CD14-positive monocyte (primary cell): Measurements from ENCODE around the gene HSPG2. TPM values are rescaled to one million over a fixed set of nuclear protein-coding genes. Genes with fewer than 3 reads are reported as not detected.

ENCODE experiments used
- DNase-seq, 3 donors: peaks; one replicate each; pipeline ENCODE4 v3.0.0-alpha.2; 2011 to 2022
- H2AFZ ChIP-seq: 2 replicates; pipeline ENCODE4 v1.6.0; 2012; ENCODE audit warnings: mild to moderate bottlenecking, low read depth, low read length, inconsistent platforms; ENCODE audit not compliant: insufficient read depth, poor library complexity, severe bottlenecking
- H3K27ac ChIP-seq, 2 donors: 1 replicate in 1 of 2; 2 replicates in 1 of 2; pipeline ENCODE4 v1.5.1; 2012 to 2013; ENCODE audit warnings: low read length in 2 of 2, control low read depth in 1 of 2, inconsistent platforms in 1 of 2, low read depth in 1 of 2, mild to moderate bottlenecking in 1 of 2
- H3K27me3 ChIP-seq, 2 donors: one replicate each; pipeline versions ENCODE4 v1.6.0 to v1.6.1; 2011 to 2013; ENCODE audit warnings: low read length in 2 of 2; ENCODE audit not compliant: control insufficient read depth in 2 of 2, insufficient read depth in 2 of 2
- H3K36me3 ChIP-seq, 2 donors: replicated peaks in 1 of 2; 1 replicate in 1 of 2; 2 replicates in 1 of 2; pipeline versions ENCODE4 v1.5.1 to v1.6.1; 2012 to 2013; ENCODE audit warnings: low read length in 2 of 2, control low read depth in 1 of 2, inconsistent platforms in 1 of 2, mild to moderate bottlenecking in 1 of 2; ENCODE audit not compliant: insufficient read depth in 2 of 2, control insufficient read depth in 1 of 2
- H3K4me1 ChIP-seq, 2 donors: 1 replicate in 1 of 2; 2 replicates in 1 of 2; pipeline versions ENCODE4 v1.5.1 to v1.6.1; 2012 to 2013; ENCODE audit warnings: low read length in 2 of 2, control low read depth in 1 of 2, inconsistent platforms in 1 of 2, mild to moderate bottlenecking in 1 of 2, moderate library complexity in 1 of 2; ENCODE audit not compliant: insufficient read depth in 2 of 2, control insufficient read depth in 1 of 2
- H3K4me2 ChIP-seq: replicated peaks from 2 replicates; pipeline ENCODE3; 2012; ENCODE audit warnings: low read length, moderate library complexity, mild to moderate bottlenecking; ENCODE audit not compliant: poor library complexity, severe bottlenecking; ENCODE audit errors: extremely low read depth
- H3K4me3 ChIP-seq, 3 experiments: fragments of 200-600 bp in 1 of 3; sonication (generic) in 1 of 3; replicated peaks in 1 of 3; 1 replicate in 2 of 3; 2 replicates in 1 of 3; pipeline ENCODE4 v1.5.1; 2011 to 2013; ENCODE audit warnings: low read length in 3 of 3, mild to moderate bottlenecking in 3 of 3, control low read depth in 2 of 3, low read depth in 2 of 3, inconsistent platforms in 1 of 3, moderate library complexity in 1 of 3
- H3K79me2 ChIP-seq: 2 replicates; pipeline ENCODE4 v1.6.0; 2012; ENCODE audit warnings: mild to moderate bottlenecking, control low read depth, inconsistent platforms, low read length, moderate library complexity; ENCODE audit not compliant: insufficient read depth
- H3K9ac ChIP-seq: 2 replicates; pipeline ENCODE4 v1.6.0; 2017; ENCODE audit warnings: low read length, mild to moderate bottlenecking; ENCODE audit not compliant: insufficient read depth, poor library complexity, severe bottlenecking
- H3K9me3 ChIP-seq, 2 donors: replicated peaks in 1 of 2; 1 replicate in 1 of 2; 2 replicates in 1 of 2; pipeline versions ENCODE4 v1.5.1 to v1.6.1; 2012 to 2013; ENCODE audit warnings: low read length in 2 of 2, control low read depth in 1 of 2; ENCODE audit not compliant: control insufficient read depth in 1 of 2, insufficient read depth in 1 of 2
- H4K20me1 ChIP-seq: 2 replicates; pipeline ENCODE4 v1.6.0; 2012; ENCODE audit warnings: mild to moderate bottlenecking, low read length, control low read depth, moderate library complexity; ENCODE audit not compliant: insufficient read depth
- H3K27ac Mint-ChIP-seq, 7 donors: one replicate each; pipeline ENCODE4 v1.8.0; 2020; ENCODE audit warnings: mild to moderate bottlenecking in 7 of 7, mixed read lengths in 7 of 7, moderate library complexity in 6 of 7, inconsistent platforms in 2 of 7
- H3K27me3 Mint-ChIP-seq, 3 donors: one replicate each; pipeline ENCODE4 v1.8.0; 2021 to 2022; ENCODE audit warnings: low read depth in 3 of 3, mild to moderate bottlenecking in 3 of 3, mixed read lengths in 3 of 3, moderate library complexity in 3 of 3, inconsistent platforms in 1 of 3
- H3K36me3 Mint-ChIP-seq, 2 donors: one replicate each; pipeline ENCODE4 v1.8.0; 2020; ENCODE audit warnings: mixed read lengths in 2 of 2, inconsistent platforms in 1 of 2, mild to moderate bottlenecking in 1 of 2
- H3K4me1 Mint-ChIP-seq: one replicate; pipeline ENCODE4 v1.8.0; 2020; ENCODE audit warnings: mild to moderate bottlenecking, mixed read lengths
- H3K4me3 Mint-ChIP-seq, 2 donors: one replicate each; pipeline ENCODE4 v1.8.0; 2020; ENCODE audit warnings: mild to moderate bottlenecking in 2 of 2, mixed read lengths in 2 of 2, moderate library complexity in 1 of 2
- H3K9me3 Mint-ChIP-seq, 7 donors: one replicate each; pipeline ENCODE4 v1.8.0; 2020 to 2022; ENCODE audit warnings: mixed read lengths in 7 of 7, mild to moderate bottlenecking in 6 of 7, moderate library complexity in 6 of 7, inconsistent platforms in 2 of 7
- CTCF ChIP-seq: fragments of 200-600 bp; IDR thresholded peaks from one replicate; pipeline ENCODE4 v1.8.0; 2022; ENCODE audit warnings: antibody characterized with exemption, mild to moderate bottlenecking
- WGBS: methylation state at CpG from one replicate; pipeline ENCODE4 v1.1.5; 2013; ENCODE audit warnings: missing lambda C conversion rate; ENCODE audit not compliant: insufficient coverage; 5-methylcytosine and 5-hydroxymethylcytosine counted together
- intact Hi-C, 2 donors: fragments of 100-400 bp; cut with micrococcal nuclease; formaldehyde crosslinking; loops; one replicate each; pipeline versions ENCODE4 v1.15.0 to v1.15.1; 2023
- polyA plus RNA-seq, 3 donors: library from polyadenylated mRNA; depleted of rRNA in 1 of 3; unstranded in 2 of 3; stranded (reverse) in 1 of 3; fragments of 300-500 nt in 2 of 3; fragments of >200 nt in 1 of 3; fragmentation: Illumina TruSeq in 2 of 3; gene quantifications; 1 replicate in 2 of 3; 2 replicates in 1 of 3; pipeline ENCODE4 v1.2.3, GENCODE V29; 2012 to 2021

Gene HSPG2
- polyA plus RNA-seq, 3 donors = 0.44 TPM; not detected in 2

- H3K9me3 ChIP-seq = no peaks in the 10 kb centered on the region
- Mint-ChIP-seq H3K4me3 (no peak overlapping the region), H3K27me3 (peaks cover 5 to 12% (median 9%) of the 10 kb centered on the region in 3 donors), H3K36me3 (peaks cover 0 to 3% of the 10 kb centered on the region in 2 donors), H3K27ac (peak overlapping the region in 1 of 7 donors; percentile 12), H3K4me1 (peaks cover 31% of the 10 kb centered on the region), H3K9me3 (no peaks in the 10 kb centered on the region)
- H3K27ac ChIP-seq = no peak overlapping the region
- intact Hi-C loops = loop anchor here (5.0 to 10.0 kb wide), 3 partner anchors 34 to 121 kb away; partner anchors contain the start of genes HSPG2 (in 2 of the 2) and USP48 (in 1 of the 2)
- WGBS = 82% methylated on average over 7 of the region's 8 CpGs
- no peak overlapping the region for H2AFZ ChIP-seq
- H3K4me2 ChIP-seq = no peak overlapping the region
- peaks cover 28 to 35% of the 10 kb centered on the region in 2 donors for H3K4me1 ChIP-seq
- H3K79me2 ChIP-seq = no peaks in the 10 kb centered on the region
- DNase-seq = no peak
- H3K27me3 ChIP-seq = no peaks in the 10 kb centered on the region
- no peaks in the 10 kb centered on the region for H3K36me3 ChIP-seq
- no peak for TF ChIP-seq CTCF
- H3K4me3 ChIP-seq = no peak overlapping the region
- H4K20me1 ChIP-seq = no peaks in the 10 kb centered on the region
- H3K9ac ChIP-seq = no peak overlapping the region
Measured at GRCh38 chr1:21816602-21817302, 120.4 kb downstream of the HSPG2 start.

- peak overlapping the region; percentile 26 to 41 for H3K4me3 Mint-ChIP-seq
- peak; percentile 44 to 64 (median 59) for DNase-seq
- peak overlapping the region; percentile 83 for H2AFZ ChIP-seq
- no peaks in the 10 kb centered on the region for H3K79me2 ChIP-seq
- peaks cover 5 to 12% (median 9%) of the 10 kb centered on the region in 3 donors for H3K27me3 Mint-ChIP-seq
- no peaks in the 10 kb centered on the region for H3K27me3 ChIP-seq
- H3K9ac ChIP-seq = no peak overlapping the region
- intact Hi-C loops = loop anchor here (5.0 to 10.0 kb wide), 3 partner anchors 34 to 121 kb away; partner anchors contain the start of genes HSPG2 (in 2 of the 2) and USP48 (in 1 of the 2)
- H3K27ac ChIP-seq = peak overlapping the region in 1 of 2 donors; percentile 29
- H3K9me3 ChIP-seq = no peaks in the 10 kb centered on the region
- peaks cover 28 to 35% of the 10 kb centered on the region in 2 donors for H3K4me1 ChIP-seq
- H3K36me3 ChIP-seq = no peaks in the 10 kb centered on the region
- peak overlapping the region; percentile 38 for H3K4me2 ChIP-seq
- peaks cover 31% of the 10 kb centered on the region for H3K4me1 Mint-ChIP-seq
- H3K27ac Mint-ChIP-seq = peak overlapping the region in 6 of 7 donors; percentile 53 to 80 (median 73)
- H3K4me3 ChIP-seq = peak overlapping the region in 1 of 3 experiments; percentile 54
- H3K36me3 Mint-ChIP-seq = peaks cover 0 to 3% of the 10 kb centered on the region in 2 donors
- no peak for TF ChIP-seq CTCF
- 12% methylated on average over 11 of the region's 12 CpGs for whole genome bisulfite sequencing
- no peaks in the 10 kb centered on the region for H3K9me3 Mint-ChIP-seq
- H4K20me1 ChIP-seq = no peaks in the 10 kb centered on the region
Measured at GRCh38 chr1:21815724-21816321, 121.3 kb downstream of the HSPG2 start.
